ENCODE measurements around the gene ALOX12B.

The ALOX12B gene

DNA sequence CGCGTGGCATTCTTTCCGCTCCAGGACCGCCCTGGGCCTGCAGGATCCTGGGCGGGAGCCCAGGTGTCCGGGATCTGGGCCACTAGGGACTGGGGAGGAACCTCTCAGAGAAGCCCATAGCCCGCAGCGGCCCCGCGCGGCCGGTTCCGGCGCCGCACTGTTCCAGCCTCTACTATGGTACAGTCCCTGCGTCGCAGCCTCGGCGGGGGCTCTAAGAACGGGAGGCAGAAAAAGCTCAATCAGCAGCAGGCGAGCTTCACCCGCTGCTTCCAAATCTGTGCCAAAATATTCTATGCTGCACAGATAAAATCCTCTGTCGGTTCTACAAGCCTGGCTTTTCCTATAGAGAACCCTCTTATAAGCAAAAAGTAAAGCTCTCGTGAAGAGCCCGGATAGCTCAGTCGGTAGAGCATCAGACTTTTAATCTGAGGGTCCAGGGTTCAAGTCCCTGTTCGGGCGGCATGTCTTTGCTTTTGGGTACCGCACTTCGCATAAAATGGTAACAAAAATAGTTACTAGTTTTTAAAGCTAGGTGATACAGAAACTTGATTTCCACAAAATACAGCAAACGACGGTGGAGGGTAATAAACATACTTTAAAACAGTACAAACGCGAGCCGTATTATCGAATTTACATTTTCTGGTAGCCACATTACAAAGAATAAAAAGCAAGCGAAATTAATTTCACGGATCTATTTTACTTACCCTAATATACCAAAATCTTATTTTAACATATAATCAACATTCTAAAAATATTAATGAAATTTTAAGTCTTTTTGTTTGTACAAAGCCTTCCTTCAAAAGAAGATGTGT is 31.5 kb upstream of the ALOX12B start:
- H2AFZ ChIP-seq (ENCODE audit: low read depth): peak overlapping the region; percentile 47; the same call in 1 of the 2 replicates
- H3K27me3 ChIP-seq (ENCODE audit: insufficient read depth, low read depth): no peaks in the 10 kb centered on the region; the same call in 1 of the 2 replicates
- no peaks in the 10 kb centered on the region for H3K36me3 ChIP-seq (ENCODE audit: insufficient read depth)
- no peaks in the 10 kb centered on the region for H3K4me1 ChIP-seq (ENCODE audit: low read depth, poor library complexity, severe bottlenecking)
- TF ChIP-seq, protein P1, sequence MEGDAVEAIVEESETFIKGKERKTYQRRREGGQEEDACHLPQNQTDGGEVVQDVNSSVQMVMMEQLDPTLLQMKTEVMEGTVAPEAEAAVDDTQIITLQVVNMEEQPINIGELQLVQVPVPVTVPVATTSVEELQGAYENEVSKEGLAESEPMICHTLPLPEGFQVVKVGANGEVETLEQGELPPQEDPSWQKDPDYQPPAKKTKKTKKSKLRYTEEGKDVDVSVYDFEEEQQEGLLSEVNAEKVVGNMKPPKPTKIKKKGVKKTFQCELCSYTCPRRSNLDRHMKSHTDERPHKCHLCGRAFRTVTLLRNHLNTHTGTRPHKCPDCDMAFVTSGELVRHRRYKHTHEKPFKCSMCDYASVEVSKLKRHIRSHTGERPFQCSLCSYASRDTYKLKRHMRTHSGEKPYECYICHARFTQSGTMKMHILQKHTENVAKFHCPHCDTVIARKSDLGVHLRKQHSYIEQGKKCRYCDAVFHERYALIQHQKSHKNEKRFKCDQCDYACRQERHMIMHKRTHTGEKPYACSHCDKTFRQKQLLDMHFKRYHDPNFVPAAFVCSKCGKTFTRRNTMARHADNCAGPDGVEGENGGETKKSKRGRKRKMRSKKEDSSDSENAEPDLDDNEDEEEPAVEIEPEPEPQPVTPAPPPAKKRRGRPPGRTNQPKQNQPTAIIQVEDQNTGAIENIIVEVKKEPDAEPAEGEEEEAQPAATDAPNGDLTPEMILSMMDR (conservative IDR thresholded peaks at IDR 0.05; ENCODE audit: low read depth, low read length): no peak; the same call in 1 of the 2 replicates
- no peaks in the 10 kb centered on the region for H3K79me2 ChIP-seq (ENCODE audit: insufficient read depth, low read depth)
- H3K4me2 ChIP-seq: peak overlapping the region; percentile 31; the same call in 1 of the 2 replicates
- no peak overlapping the region; the same call in 1 of the 2 replicates for H3K27ac ChIP-seq
- no peak overlapping the region for H3K4me3 ChIP-seq (IDR thresholded peaks at IDR 0.05; ENCODE audit: insufficient read depth, low read depth, low read length)
- no peak overlapping the region for H3K9ac ChIP-seq
- H4K20me1 ChIP-seq (ENCODE audit: insufficient read depth): no peaks in the 10 kb centered on the region

DNA sequence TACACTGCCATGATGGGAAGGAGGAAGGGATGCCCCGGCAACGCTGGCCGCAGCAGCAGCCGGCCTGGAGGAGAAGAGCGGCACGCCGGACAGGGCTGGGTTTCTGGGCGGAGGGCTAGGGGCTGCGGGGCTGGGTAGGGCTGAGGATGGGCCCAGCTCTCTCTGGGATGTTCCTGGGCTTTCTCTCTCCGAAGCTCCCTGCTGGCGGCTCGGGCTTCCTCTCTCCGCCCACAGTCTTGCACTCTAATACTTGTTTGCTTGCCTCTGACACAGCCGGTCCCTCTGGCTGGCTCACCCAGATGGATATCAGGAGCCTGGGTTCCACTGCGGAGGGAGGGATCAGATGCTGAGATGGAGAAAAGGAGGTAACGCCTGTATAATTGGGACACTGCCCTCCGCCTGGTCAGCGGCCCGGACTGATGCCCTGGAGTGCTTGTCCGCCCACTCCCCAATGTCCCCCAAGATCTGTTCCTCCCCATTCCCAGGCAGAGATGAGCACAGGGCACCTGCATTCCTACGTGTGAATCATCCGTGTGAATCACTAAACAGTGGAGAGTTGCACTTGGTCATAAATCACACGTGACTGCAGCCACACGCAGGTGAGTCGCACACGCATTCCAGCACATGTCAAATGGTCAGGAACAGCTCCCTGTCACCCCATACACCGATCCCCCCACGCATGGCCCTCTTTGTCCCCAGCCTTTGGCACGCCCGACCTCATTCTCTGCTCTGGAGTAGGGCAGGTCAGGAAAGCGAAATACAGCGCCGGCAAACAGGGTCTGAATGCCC is 30.7 kb upstream of the ALOX12B start, which contains the start of gene ALOXE3:
ALOXE3 (minus strand) TSS at position 535 of the 789 bp plus-strand sequence; CDS start at position 11, 524 bp downstream.
- TF ChIP-seq, protein P1 (conservative IDR thresholded peaks at IDR 0.05; ENCODE audit: low read depth, low read length): no peak
- Histone ChIP-seq H3K9ac (no peak within 1 kb of the TSS), H2AFZ (ENCODE audit: low read depth) (peak within 1 kb of the TSS; percentile 47; the same call in 1 of the 2 replicates), H3K27me3 (ENCODE audit: insufficient read depth, low read depth) (no peaks in the 10 kb centered on the region; the same call in 1 of the 2 replicates), H3K4me2 (peak within 1 kb of the TSS; percentile 33; the same call in 1 of the 2 replicates), H3K79me2 (ENCODE audit: insufficient read depth, low read depth) (no peaks in the 10 kb centered on the region), H4K20me1 (ENCODE audit: insufficient read depth) (no peaks in the 10 kb centered on the region), H3K36me3 (ENCODE audit: insufficient read depth) (no peaks in the 10 kb centered on the region), H3K27ac (no peak within 1 kb of the TSS; the same call in 1 of the 2 replicates), H3K4me1 (ENCODE audit: low read depth, poor library complexity, severe bottlenecking) (no peaks in the 10 kb centered on the region), H3K4me3 (IDR thresholded peaks at IDR 0.05; ENCODE audit: insufficient read depth, low read depth, low read length) (no peak within 1 kb of the TSS)

DNA sequence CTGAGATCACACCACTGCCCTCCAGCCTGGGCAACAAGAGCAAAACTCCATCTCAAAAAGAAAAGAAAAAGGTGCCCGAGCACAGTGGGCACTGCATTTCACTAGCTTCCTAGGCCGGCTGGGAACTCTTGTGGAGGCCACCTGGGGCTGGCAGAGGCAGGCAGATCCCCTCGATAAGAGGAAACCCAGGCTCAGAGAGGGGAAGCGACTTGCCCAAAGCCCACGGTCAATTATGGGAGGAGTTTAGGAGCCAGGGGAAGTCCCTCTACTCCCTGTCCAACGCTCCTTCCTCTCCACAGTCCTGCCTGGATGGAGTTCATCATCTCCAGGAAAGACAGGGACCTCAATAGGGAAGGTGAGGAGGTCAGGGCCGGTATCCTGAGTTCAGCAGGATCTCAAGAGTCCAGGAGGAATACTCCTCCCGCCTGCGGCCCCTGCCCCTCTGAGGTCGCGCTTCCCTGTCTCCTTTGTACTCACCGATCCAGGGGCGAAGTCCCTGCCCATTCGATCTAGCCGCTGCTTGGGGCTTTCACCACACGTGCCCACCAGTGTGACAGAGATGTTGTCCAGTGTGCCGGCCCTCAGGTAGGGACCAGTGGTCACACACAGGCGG is 30.0 kb upstream of the ALOX12B start:
- Histone ChIP-seq H4K20me1 (ENCODE audit: insufficient read depth) (no peaks in the 10 kb centered on the region), H3K4me3 (IDR thresholded peaks at IDR 0.05; ENCODE audit: insufficient read depth, low read depth, low read length) (no peak overlapping the region), H3K27ac (no peak overlapping the region), H3K27me3 (ENCODE audit: insufficient read depth, low read depth) (no peaks in the 10 kb centered on the region; the same call in 1 of the 2 replicates), H3K4me1 (ENCODE audit: low read depth, poor library complexity, severe bottlenecking) (no peaks in the 10 kb centered on the region), H3K4me2 (peak overlapping the region; percentile 33; the same call in 1 of the 2 replicates), H3K9ac (no peak overlapping the region), H3K36me3 (ENCODE audit: insufficient read depth) (no peaks in the 10 kb centered on the region), H3K79me2 (ENCODE audit: insufficient read depth, low read depth) (no peaks in the 10 kb centered on the region), H2AFZ (ENCODE audit: low read depth) (peak overlapping the region; percentile 47; the same call in 1 of the 2 replicates)
- TF ChIP-seq, protein P1 (conservative IDR thresholded peaks at IDR 0.05; ENCODE audit: low read depth, low read length): no peak

DNA sequence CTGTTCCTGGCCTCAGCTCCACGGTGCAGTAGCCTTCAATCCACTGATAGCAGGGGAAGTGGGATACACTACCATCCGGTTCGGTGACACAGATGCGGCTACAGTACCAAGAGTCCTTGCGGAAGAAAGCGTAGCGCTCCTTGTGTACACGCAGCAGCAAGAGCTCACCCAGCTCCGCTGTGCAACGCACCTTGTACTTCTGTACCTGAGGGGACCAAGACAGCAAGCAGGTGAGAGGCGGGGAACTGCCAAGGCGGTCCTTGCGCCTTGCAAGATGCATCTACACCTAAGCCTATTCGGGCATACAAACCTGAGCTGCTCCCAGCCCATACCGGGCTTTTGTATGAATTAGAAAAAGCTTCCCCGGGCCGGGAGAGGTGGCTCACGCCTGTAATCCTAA is 29.3 kb upstream of the ALOX12B start:
- Histone ChIP-seq H3K4me1 (ENCODE audit: low read depth, poor library complexity, severe bottlenecking) (no peaks in the 10 kb centered on the region), H3K27me3 (ENCODE audit: insufficient read depth, low read depth) (no peaks in the 10 kb centered on the region; the same call in 1 of the 2 replicates), H3K9ac (no peak overlapping the region), H3K4me3 (IDR thresholded peaks at IDR 0.05; ENCODE audit: insufficient read depth, low read depth, low read length) (no peak overlapping the region), H3K36me3 (ENCODE audit: insufficient read depth) (no peaks in the 10 kb centered on the region), H3K27ac (no peak overlapping the region), H4K20me1 (ENCODE audit: insufficient read depth) (no peaks in the 10 kb centered on the region), H3K4me2 (no peak overlapping the region), H2AFZ (ENCODE audit: low read depth) (no peak overlapping the region), H3K79me2 (ENCODE audit: insufficient read depth, low read depth) (no peaks in the 10 kb centered on the region)
- TF ChIP-seq, protein P1 (conservative IDR thresholded peaks at IDR 0.05; ENCODE audit: low read depth, low read length): no peak

Data from KMS-11 (cell line).